ENCODE results near the gene MORC1. TPM values are rescaled to one million over a fixed set of nuclear protein-coding genes. Genes with fewer than 3 reads are reported as not detected.

MORC1 gene
- total and polyA plus RNA-seq, 7 donors: 0.03 TPM; not detected in 6

GRCh38 chr3:109152320-109152719, 34.4 kb upstream of the MORC1 start:
- H3K4me3 ChIP-seq: no peak overlapping the region
- H3K27ac ChIP-seq: no peak overlapping the region
- TF ChIP-seq EP300 (IDR thresholded peaks at IDR 0.05) (no peak), POLR2A (IDR thresholded peaks at IDR 0.05) (no peak), CTCF (IDR thresholded peaks at IDR 0.05) (no peak), POLR2AphosphoS5 (IDR thresholded peaks at IDR 0.05) (no peak)
- no peaks in the 10 kb centered on the region for H3K27me3 ChIP-seq
- no peaks in the 10 kb centered on the region for H3K4me1 ChIP-seq
- WGBS, 2 donors: 32 to 73% methylated on average over 4 of the region's 4 CpGs
- no peaks in the 10 kb centered on the region for H3K9me3 ChIP-seq
- intact Hi-C loops (cut with DNase I): no loop called here
- DNase-seq: no peak
- no peaks in the 10 kb centered on the region for H3K36me3 ChIP-seq

GRCh38 chr3:109149078-109149477, 31.1 kb upstream of the MORC1 start:
- 22 to 70% methylated on average over 2 of the region's 2 CpGs for WGBS, 2 donors
- intact Hi-C loops (cut with DNase I): no loop called here

GRCh38 chr3:109143646-109144045, 25.7 kb upstream of the MORC1 start:
- H3K9me3 ChIP-seq: no peaks in the 10 kb centered on the region
- H3K4me3 ChIP-seq: no peak overlapping the region
- TF ChIP-seq POLR2A (IDR thresholded peaks at IDR 0.05) (no peak), EP300 (IDR thresholded peaks at IDR 0.05) (no peak), POLR2AphosphoS5 (IDR thresholded peaks at IDR 0.05) (no peak), CTCF (IDR thresholded peaks at IDR 0.05) (no peak)
- intact Hi-C loops (cut with DNase I): no loop called here
- no peaks in the 10 kb centered on the region for H3K36me3 ChIP-seq
- DNase-seq: no peak
- H3K27ac ChIP-seq: no peak overlapping the region
- 88 to 90% methylated on average over 1 of the region's 1 CpG for WGBS, 2 donors
- no peaks in the 10 kb centered on the region for H3K27me3 ChIP-seq
- H3K4me1 ChIP-seq: no peaks in the 10 kb centered on the region

More at GRCh38 chr3:109149078-109149477, 31.1 kb upstream of the MORC1 start:
- Histone ChIP-seq H3K4me3 (no peak overlapping the region), H3K9me3 (no peaks in the 10 kb centered on the region), H3K36me3 (no peaks in the 10 kb centered on the region), H3K4me1 (no peaks in the 10 kb centered on the region), H3K27ac (no peak overlapping the region), H3K27me3 (no peaks in the 10 kb centered on the region)
- TF ChIP-seq CTCF (IDR thresholded peaks at IDR 0.05) (no peak), POLR2AphosphoS5 (IDR thresholded peaks at IDR 0.05) (no peak), EP300 (IDR thresholded peaks at IDR 0.05) (no peak), POLR2A (IDR thresholded peaks at IDR 0.05) (no peak)
- no peak for DNase-seq

- Histone ChIP-seq H3K27me3 (no peaks in the 10 kb centered on the region), H3K27ac (no peak overlapping the region), H3K4me1 (no peaks in the 10 kb centered on the region), H3K4me3 (no peak overlapping the region), H3K36me3 (no peaks in the 10 kb centered on the region), H3K9me3 (no peaks in the 10 kb centered on the region)
- no peak for DNase-seq
- 86 to 88% methylated on average over 4 of the region's 4 CpGs for WGBS, 2 donors
- TF ChIP-seq EP300 (IDR thresholded peaks at IDR 0.05) (no peak), POLR2AphosphoS5 (IDR thresholded peaks at IDR 0.05) (no peak), POLR2A (IDR thresholded peaks at IDR 0.05) (no peak), CTCF (IDR thresholded peaks at IDR 0.05) (no peak)
- intact Hi-C loops (cut with DNase I): no loop called here
These were observed 22.4 kb upstream of the MORC1 start for GRCh38 chr3:109140318-109140717.

GRCh38 chr3:109137761-109138160, 19.8 kb upstream of the MORC1 start:
- H3K9me3 ChIP-seq: no peaks in the 10 kb centered on the region
- no peak overlapping the region for H3K27ac ChIP-seq
- no peaks in the 10 kb centered on the region for H3K4me1 ChIP-seq
- H3K27me3 ChIP-seq: no peaks in the 10 kb centered on the region
- intact Hi-C loops (cut with DNase I): no loop called here
- H3K4me3 ChIP-seq: no peak overlapping the region
- no peak for DNase-seq
- WGBS, 2 donors: 66 to 87% methylated on average over 2 of the region's 2 CpGs
- no peak for TF ChIP-seq POLR2A (IDR thresholded peaks at IDR 0.05)
- TF ChIP-seq EP300 (IDR thresholded peaks at IDR 0.05): no peak
- no peak for TF ChIP-seq POLR2AphosphoS5 (IDR thresholded peaks at IDR 0.05)
- no peak for TF ChIP-seq CTCF (IDR thresholded peaks at IDR 0.05)
- H3K36me3 ChIP-seq: no peaks in the 10 kb centered on the region
